ENCODE results near the gene KLHDC1. TPM values are rescaled to one million over a fixed set of nuclear protein-coding genes. Genes with fewer than 3 reads are reported as not detected.
"Not testable (repeated sequence)": the region's sequence is repeated elsewhere in the genome, so short reads cannot be mapped to it uniquely, and the experiment has no call there.

Gene KLHDC1
- total and polyA plus RNA-seq, 12 donors, result 1.9 to 9.9 (median 4.5) TPM

DNA sequence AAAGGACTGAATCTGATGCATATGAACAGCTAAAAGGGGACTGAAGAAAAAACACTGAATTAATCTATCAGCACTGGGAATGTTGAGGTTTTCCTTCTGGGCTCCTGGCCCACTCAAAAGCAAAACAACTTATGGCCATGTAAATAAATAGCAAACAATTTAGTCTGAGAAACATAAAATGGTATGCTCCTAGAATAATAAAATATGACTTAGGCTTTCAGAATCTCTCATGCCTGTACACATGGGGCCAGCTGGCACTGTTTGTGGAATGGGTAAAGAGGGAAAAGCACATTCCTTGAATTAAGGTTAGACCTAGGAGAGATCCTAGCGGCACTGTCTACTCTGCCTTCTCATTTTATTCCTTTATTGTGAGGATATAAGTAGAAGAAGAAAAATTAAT is 81.2 kb downstream of the KLHDC1 start:
- Histone ChIP-seq H3K4me1 (replicated peaks in 1 of 2) (peaks cover 15 to 25% of the 10 kb centered on the region in 2 donors), H3K27ac (no peak overlapping the region), H3K4me3 (no peak overlapping the region), H3K27me3 (no peaks in the 10 kb centered on the region), H3K36me3 (replicated peaks in 1 of 2) (peaks cover 0 to 45% of the 10 kb centered on the region in 2 donors), H3K9me3 (replicated peaks in 1 of 3) (no peaks in the 10 kb centered on the region)
- DNase-seq, result no peak
- TF ChIP-seq, protein P1, sequence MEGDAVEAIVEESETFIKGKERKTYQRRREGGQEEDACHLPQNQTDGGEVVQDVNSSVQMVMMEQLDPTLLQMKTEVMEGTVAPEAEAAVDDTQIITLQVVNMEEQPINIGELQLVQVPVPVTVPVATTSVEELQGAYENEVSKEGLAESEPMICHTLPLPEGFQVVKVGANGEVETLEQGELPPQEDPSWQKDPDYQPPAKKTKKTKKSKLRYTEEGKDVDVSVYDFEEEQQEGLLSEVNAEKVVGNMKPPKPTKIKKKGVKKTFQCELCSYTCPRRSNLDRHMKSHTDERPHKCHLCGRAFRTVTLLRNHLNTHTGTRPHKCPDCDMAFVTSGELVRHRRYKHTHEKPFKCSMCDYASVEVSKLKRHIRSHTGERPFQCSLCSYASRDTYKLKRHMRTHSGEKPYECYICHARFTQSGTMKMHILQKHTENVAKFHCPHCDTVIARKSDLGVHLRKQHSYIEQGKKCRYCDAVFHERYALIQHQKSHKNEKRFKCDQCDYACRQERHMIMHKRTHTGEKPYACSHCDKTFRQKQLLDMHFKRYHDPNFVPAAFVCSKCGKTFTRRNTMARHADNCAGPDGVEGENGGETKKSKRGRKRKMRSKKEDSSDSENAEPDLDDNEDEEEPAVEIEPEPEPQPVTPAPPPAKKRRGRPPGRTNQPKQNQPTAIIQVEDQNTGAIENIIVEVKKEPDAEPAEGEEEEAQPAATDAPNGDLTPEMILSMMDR (IDR thresholded peaks at IDR 0.05), result no peak
- no peak for TF ChIP-seq POLR2A (IDR thresholded peaks at IDR 0.05)
- intact Hi-C loops (cut with DNase I), result no loop called here
- 93 to 97% (median 96%) methylated on average over 1 of the region's 1 CpG for WGBS, 4 donors

DNA sequence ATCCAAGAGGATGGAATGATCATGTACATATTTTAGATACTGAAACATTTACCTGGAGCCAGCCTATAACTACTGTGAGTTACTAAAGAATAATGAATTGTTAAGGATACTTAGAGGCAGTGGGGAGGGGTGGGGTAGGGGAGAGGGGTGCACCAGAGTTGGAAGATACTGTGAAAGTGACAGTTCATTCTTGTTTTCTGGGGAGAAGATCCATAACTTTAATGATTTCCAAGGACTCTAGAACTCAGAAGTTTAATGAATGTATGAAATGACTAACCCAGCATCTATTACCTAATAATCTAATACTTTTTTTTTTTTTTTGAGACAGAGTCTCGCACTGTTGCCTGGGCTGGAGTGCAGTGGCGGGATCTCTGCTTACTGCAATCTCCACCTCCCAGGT is 85.5 kb downstream of the KLHDC1 start:
- no peak for DNase-seq
- peaks cover 0 to 4% of the 10 kb centered on the region in 2 donors for H3K4me1 ChIP-seq (replicated peaks in 1 of 2)
- H3K27me3 ChIP-seq, result no peaks in the 10 kb centered on the region
- WGBS, 4 donors, result 94 to 98% (median 94%) methylated on average over 2 of the region's 2 CpGs
- no peaks in the 10 kb centered on the region for H3K9me3 ChIP-seq (replicated peaks in 1 of 3)
- no peak overlapping the region for H3K27ac ChIP-seq
- intact Hi-C loops (cut with DNase I), result loop anchor here in 1 of 2 donors (5.0 kb wide), 1 partner anchor 49 kb away; no protein-coding TSS in a partner anchor
- TF ChIP-seq, protein P1 (IDR thresholded peaks at IDR 0.05), result no peak
- no peak for TF ChIP-seq POLR2A (IDR thresholded peaks at IDR 0.05)
- no peak overlapping the region for H3K4me3 ChIP-seq
- peaks cover 0 to 87% of the 10 kb centered on the region in 2 donors for H3K36me3 ChIP-seq (replicated peaks in 1 of 2)

DNA sequence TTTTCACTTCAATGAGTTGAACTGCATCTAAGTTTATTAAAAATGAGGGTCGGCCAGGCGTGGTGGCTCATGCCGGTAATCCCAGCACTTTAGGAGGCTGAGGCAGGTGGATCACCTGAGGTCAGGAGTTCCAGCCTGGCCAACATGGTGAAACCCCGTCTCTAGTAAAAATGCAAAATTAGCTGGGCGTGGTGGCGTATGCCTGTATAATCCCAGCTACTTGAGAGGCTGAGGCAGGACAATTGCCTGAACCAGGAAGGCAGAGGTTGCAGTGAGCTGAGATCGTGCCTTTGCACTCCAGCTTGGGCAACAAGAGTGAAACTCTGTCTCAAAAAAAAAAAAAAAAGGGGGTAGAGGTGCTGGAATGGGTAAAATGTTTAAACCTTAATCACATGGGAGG is 88.1 kb downstream of the KLHDC1 start:
- H3K4me1 ChIP-seq (replicated peaks in 1 of 2); H3K27ac ChIP-seq; H3K4me3 ChIP-seq; H3K9me3 ChIP-seq (replicated peaks in 1 of 3); DNase-seq; H3K27me3 ChIP-seq: not testable (repeated sequence)
- peaks cover 0 to 87% of the 10 kb centered on the region in 2 donors for H3K36me3 ChIP-seq (replicated peaks in 1 of 2)
- intact Hi-C loops (cut with DNase I), result loop anchor here in 1 of 2 donors (10.0 kb wide), 1 partner anchor 54 kb away; no protein-coding TSS in a partner anchor
- WGBS, 4 donors, result 92 to 97% (median 95%) methylated on average over 7 of the region's 7 CpGs

DNA sequence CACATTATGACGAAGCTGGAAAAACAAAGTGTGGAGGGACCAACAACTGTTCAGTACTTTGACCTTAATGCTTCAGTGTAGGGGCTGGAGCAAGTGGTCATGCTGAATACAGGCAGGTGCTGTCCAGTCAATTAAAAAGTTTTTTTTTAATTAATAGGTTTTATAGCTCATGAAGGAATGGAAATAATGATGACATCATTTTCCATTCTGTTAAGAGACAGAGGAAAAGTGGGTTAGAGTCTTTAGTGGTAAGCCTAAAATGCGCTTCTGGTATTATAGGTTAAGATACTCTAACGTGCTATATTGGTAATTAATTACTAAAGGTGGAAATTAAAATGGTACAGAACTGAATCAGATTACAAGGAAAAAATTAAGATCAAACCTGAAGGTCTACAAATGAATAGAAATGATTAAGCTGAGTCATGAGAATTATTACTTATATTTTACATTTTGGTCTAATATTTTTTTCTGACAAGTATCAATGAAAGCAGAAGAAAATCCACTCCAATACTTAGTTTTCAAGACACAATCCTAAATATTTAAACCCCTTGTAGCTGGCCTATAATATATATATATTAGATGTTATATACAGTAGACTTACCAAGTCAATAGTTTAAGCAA is 90.6 kb downstream of the KLHDC1 start:
- Histone ChIP-seq H3K4me1 (replicated peaks in 1 of 2) (peaks cover 0 to 4% of the 10 kb centered on the region in 2 donors), H3K36me3 (replicated peaks in 1 of 2) (peaks cover 0 to 90% of the 10 kb centered on the region in 2 donors), H3K27me3 (no peaks in the 10 kb centered on the region), H3K27ac (no peak overlapping the region), H3K9me3 (replicated peaks in 1 of 3) (no peaks in the 10 kb centered on the region), H3K4me3 (no peak overlapping the region)
- 85 to 89% (median 87%) methylated on average over 3 of the region's 3 CpGs for WGBS, 4 donors
- DNase-seq, result no peak
- intact Hi-C loops (cut with DNase I), result loop anchor here in 1 of 2 donors (10.0 kb wide), 1 partner anchor 51 kb away; no protein-coding TSS in a partner anchor
- no peak for TF ChIP-seq POLR2A (IDR thresholded peaks at IDR 0.05)
- TF ChIP-seq, protein P1 (IDR thresholded peaks at IDR 0.05), result no peak

DNA sequence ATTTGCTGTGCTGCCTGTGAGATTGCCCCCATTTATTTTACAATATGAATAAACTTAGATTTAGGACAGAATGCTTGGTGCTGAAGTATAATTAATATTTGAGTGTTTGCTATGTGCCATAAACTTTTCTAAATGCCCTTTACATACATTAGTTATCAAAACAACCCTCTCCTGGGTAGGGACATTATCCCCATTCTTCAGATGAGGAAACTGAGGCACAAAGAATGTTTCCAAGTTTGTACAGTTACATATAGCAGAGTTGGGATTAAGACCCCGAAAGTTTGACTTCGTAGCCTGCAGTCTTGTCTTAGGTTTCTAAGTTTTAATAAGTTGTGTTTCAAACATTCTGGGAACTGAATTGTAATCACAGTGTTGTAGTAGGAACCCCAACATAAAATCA is 93.4 kb downstream of the KLHDC1 start:
- 92 to 98% (median 96%) methylated on average over 2 of the region's 2 CpGs for WGBS, 4 donors
- intact Hi-C loops (cut with DNase I), result loop anchor here in 1 of 2 donors (10.0 kb wide), 1 partner anchor 48 kb away; no protein-coding TSS in a partner anchor
- no peak for TF ChIP-seq POLR2A (IDR thresholded peaks at IDR 0.05)
- TF ChIP-seq, protein P1 (IDR thresholded peaks at IDR 0.05), result no peak
- no peak overlapping the region for H3K27ac ChIP-seq
- no peak for DNase-seq
- no peaks in the 10 kb centered on the region for H3K27me3 ChIP-seq
- H3K9me3 ChIP-seq (replicated peaks in 1 of 3), result no peaks in the 10 kb centered on the region
- no peak overlapping the region for H3K4me3 ChIP-seq
- no peaks in the 10 kb centered on the region for H3K4me1 ChIP-seq (replicated peaks in 1 of 2)
- peaks cover 0 to 89% of the 10 kb centered on the region in 2 donors for H3K36me3 ChIP-seq (replicated peaks in 1 of 2)

Data from adrenal gland (tissue), 12 donors.